Myocyte (in vitro differentiated cells): ENCODE measurements around the gene NOD1. TPM values are rescaled to one million over a fixed set of nuclear protein-coding genes. Genes with fewer than 3 reads are reported as not detected.
A peak's percentile ranks its signal among the peaks of the same experiment; 100 is the strongest.
"Not testable (repeated sequence)": the region's sequence is repeated elsewhere in the genome, so short reads cannot be mapped to it uniquely, and the experiment has no call there.

Experiments used
- DNase-seq: peaks from one replicate; pipeline ENCODE4 v3.0.0-alpha.2; 2012; ENCODE audit warnings: low read depth
- total RNA-seq: library from RNA; depleted of rRNA; stranded (reverse); fragments of >200 nt; gene quantifications from 2 replicates; pipeline ENCODE4 v1.2.3, GENCODE V29; 2014

The NOD1 gene
- total RNA-seq, 1 donor from 2014 or later = 14.1 TPM

DNA sequence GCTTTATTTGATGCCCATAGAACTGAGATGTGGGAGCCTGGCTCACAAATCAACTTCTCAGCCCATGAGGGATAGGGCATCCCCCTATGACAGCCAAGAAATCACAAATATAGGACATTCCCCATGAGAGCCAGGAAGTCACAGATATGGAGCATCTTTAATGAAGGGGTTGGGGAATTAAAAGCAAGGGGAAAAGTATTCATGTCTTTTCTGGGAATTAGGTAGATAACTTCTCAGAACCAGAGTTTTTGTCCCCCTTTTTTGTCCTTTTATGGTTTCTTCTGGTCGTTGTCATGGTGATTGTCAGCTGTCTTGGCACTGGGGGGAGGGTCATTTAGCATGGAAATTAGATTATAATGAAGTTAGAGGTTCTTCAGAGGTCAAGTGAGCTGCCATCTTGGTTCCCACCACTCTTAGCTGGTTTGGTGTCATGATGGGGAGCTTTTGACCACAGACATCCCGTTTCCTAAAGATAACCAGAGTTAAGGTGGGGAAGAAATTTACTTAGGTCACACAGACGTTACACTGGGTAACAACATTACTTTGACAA is 56.9 kb downstream of the NOD1 start:
- no peak for DNase-seq

- no peak for DNase-seq
Observed at GRCh38 chr7:30420662-30421061, 57.9 kb downstream of the NOD1 start.

- not testable (repeated sequence) for DNase-seq
Observed at GRCh38 chr7:30420080-30420479, 58.5 kb downstream of the NOD1 start.

DNA sequence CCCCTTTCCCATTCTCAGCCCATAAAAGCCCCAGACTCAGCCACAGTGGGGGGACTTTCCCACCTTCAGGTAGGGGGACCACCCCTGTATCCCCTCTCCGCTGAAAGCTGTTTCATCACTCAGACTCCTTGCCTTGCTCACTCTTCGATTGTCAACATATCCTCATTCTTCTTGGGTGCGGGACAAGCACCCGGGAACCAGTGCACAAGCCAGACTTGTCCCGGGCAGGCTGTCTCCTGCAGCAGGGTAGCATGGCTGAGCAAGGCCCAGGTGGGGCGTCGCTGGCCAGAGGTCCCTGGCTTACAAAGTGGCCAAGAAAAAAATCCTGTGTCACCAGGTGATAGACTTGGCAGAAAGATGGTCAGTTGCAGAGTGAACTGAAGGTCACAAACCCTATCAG is 64.7 kb downstream of the NOD1 start:
- DNase-seq = no peak

DNA sequence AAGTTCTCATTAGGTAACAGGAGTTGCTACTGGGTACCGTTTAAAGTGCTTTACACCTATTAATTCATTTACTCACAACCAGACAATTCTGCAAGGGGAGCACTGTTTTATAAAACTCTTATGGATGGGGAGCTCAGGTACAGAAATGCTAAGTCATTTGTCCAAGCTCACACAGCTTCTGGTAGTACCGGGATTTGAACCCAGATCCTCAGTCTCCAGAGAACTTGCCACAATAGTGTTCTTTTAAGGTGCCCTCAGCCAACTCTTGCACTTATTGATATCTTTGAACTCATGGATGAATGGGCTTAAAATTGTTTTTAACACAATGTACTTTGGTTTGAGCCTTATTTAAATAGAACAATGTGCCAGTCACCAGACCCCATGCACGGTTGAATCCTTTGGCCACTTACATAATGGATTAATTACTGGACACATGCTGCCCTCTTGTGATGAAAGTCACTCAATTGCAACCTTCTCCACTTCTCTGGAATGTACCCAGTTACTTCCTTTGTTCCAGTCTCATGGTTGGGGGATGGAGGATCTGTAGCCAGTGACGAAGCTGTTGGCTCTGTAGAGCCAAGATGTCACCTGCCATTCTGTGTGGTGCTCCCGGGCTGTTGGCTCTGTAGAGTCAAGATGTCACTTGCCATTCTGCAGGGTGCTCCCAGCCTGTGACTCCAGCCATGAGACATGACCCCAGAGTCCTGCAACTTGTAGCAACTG is 65.6 kb downstream of the NOD1 start:
- DNase-seq = peak; percentile 96

- DNase-seq = no peak
Observed at GRCh38 chr7:30411897-30412296, 66.7 kb downstream of the NOD1 start.

- DNase-seq = no peak
Observed at GRCh38 chr7:30411173-30411572, 67.4 kb downstream of the NOD1 start.

GRCh38 chr7:30406664-30407425 is 71.7 kb downstream of the NOD1 start:
- DNase-seq = peak; percentile 96

GRCh38 chr7:30405179-30405578 is 73.4 kb downstream of the NOD1 start:
- DNase-seq = no peak

- DNase-seq = no peak
Observed at GRCh38 chr7:30403477-30403876, 75.1 kb downstream of the NOD1 start.

- DNase-seq = no peak
Observed at GRCh38 chr7:30396389-30396788, 82.2 kb downstream of the NOD1 start.

GRCh38 chr7:30395676-30396075 is 82.9 kb downstream of the NOD1 start:
- no peak for DNase-seq

- DNase-seq = no peak
Observed at GRCh38 chr7:30391806-30392205, 86.8 kb downstream of the NOD1 start.

- DNase-seq = peak; percentile 73
Observed at GRCh38 chr7:30390736-30391636, 87.6 kb downstream of the NOD1 start.

DNA sequence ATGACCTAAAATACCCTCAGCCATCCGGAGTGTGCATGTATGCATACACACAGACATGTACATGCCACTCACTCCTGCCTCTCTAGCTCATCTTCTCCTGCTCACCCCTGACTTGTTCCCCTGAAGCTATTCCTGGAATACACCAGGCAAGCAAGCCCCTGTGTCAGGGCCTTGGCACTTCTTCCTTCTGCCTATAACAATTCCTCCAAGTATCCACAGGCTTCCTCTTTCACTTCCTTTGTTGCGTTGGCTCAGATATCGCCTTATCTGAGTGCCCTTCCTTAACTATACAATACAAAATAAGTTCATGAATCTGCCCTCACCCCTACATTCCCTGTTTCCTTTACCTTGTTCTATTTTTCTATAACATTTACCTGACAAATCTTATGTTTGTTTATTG is 88.8 kb downstream of the NOD1 start:
- DNase-seq = no peak

DNA sequence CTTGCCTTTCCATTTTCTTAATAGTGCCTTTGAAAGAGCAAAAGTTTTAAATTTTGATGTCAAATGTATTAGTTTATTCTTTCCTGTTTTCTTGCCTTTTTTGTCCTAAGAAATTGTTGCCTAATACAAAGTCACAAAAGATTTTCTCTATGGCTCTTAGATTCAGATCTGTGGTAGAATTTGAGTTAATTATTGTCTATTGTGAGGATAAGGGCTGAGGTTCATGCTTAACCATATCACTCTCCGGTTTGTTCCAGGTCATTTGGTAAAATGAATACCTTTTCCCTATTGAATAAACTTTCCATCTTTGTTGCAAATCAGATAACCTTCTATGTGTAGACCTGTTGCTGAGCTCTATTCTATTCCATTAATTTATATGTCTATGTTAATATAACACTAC is 96.0 kb downstream of the NOD1 start:
- DNase-seq = no peak

DNA sequence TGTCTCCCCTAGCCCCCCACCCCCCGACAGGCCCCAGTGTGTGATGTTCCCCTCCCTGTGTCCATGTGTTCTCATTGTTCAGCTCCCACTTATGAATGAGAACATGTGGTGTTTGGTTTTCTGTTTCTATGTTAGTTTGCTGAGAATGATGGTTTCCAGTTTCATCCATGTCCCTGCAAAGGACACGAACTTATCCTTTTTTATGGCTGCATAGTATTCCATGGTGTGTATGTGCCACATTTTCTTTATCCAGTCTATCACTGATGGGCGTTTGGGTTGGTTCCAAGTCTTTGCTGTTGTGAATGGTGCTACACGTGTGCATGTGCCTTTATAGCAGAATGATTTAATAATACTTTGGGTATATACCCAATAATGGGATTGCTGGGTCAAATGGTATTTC is 97.8 kb downstream of the NOD1 start:
- DNase-seq = not testable (repeated sequence)

DNA sequence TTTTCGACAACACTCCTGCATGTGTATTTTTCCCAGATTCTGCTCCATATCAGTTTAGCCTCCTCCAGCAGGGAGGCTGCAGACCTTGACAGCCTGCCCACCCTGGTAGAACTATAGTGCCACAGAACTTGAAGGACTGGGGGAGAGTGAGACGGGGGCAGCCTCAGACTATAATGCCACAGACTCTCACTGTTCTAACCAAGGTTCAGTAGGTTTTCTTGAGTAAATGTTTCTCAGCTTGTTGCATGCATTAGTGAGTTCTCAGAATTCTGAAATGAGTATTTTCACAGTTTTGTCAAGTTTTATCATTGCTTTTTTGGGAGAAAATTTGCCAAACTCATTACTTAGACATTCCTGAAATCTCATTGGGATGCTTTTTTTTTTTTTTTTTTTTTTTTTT is 98.3 kb downstream of the NOD1 start:
- DNase-seq = no peak

DNA sequence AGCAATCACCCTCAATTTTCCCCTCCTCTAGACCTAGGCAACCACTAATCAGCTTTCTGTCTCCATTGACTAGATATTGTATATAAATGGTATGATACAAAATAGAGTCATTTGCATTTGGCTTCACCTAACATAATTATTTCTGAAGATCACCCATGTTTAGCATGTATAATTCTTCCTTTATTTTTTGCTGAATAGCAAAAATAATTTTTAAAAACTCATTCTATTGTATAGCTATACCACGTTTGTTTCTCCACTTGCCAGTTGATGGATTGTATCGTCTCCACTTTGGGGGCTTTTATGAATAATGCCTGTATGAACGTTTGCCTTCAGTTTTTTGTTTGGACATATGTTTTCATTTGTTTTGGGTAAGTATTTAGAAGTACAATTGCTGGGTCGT is 98.8 kb downstream of the NOD1 start:
- no peak for DNase-seq

DNA sequence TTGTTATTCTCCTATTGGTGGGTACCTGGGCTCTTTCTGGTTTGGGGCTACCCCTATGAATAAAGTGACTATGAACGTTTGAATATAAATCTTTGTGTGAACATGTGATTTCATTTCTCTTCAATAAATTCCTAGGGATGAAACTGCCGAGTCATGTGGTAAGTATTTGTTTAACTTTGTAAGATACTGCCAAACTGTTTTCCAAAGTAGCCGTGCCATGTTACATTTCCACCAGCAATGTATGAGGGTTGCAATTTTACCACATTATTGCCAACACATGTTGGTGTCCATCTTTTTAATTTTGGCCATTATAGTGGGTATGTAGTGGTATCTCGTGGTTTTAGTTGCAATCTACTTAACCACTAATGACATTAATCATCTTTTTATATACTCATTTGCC is 99.5 kb downstream of the NOD1 start:
- peak; percentile 85 for DNase-seq

DNA sequence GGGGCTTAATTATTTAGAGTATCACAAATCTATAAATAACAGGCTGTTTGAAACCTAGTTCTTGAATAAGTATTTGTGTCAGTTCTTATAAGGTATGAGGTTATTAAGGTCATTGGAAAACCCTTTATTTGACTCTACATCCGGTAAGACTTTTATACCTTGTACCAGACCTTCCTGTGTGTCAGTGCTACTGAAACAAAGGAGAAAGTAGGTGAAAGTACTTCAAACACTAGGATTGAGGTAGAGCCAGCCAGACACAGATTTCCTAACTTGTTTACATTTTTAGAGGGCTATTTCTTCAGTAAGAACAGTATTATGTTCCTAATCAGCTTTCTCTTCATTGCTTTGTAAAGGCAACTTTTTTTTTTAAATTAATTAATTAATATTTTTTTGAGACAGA is 100.3 kb downstream of the NOD1 start:
- DNase-seq = no peak
